K562 (cell line): ENCODE measurements around the gene VPS16. TPM values are rescaled to one million over a fixed set of nuclear protein-coding genes. Genes with fewer than 3 reads are reported as not detected.

Source experiments
- ATAC-seq: fragments of 200-7000 bp; cut with Tn5 transposase; 3 replicates; pipeline ENCODE4 v1.9.1; 2020; ENCODE audit warnings: moderate library complexity
- BruUV-seq: library from RNA; stranded (reverse); fragments of 400-500 nt; replicated peaks from 2 replicates; lab custom pipeline; 2021; lab: Mats Ljungman, UMichigan
- CTCF ChIA-PET: fragments of 300-600 bp; formaldehyde crosslinking; extraction: SDS; loops from one replicate; lab custom pipeline; 2021; ENCODE audit warnings: low intra/inter-chr PET ratio; lab: Yijun Ruan, JAX
- POLR2A ChIA-PET: fragments of 300-600, 350-650 bp; sonication (Branson Sonifier 250); formaldehyde crosslinking; extraction: SDS; loops from one replicate; lab custom pipeline; 2021; ENCODE audit warnings: antibody characterized with exemption, inconsistent platforms; lab: Yijun Ruan, JAX
- DNase-seq, 4 experiments: peaks; one replicate each; pipeline versions ENCODE4 v3.0.0 to v3.0.0-alpha.2; 2011 to 2018; ENCODE audit warnings: low spot score in 3 of 4, mixed read lengths in 3 of 4; ENCODE audit errors: extremely low read depth in 1 of 4
- FAIRE-seq: peaks from 2 replicates; lab custom pipeline; 2011; peaks lifted over from hg19 to GRCh38; lab: Jason Lieb, UNC
- H2AFZ ChIP-seq: 2 replicates; pipeline ENCODE4 v1.6.0; 2011; ENCODE audit warnings: low read depth, low read length, control low read depth, inconsistent platforms
- H3K27ac ChIP-seq: fragments of 200-600 bp; 3 replicates; pipeline ENCODE4 v1.8.0; 2011; ENCODE audit warnings: low read depth, mild to moderate bottlenecking, control low read depth, inconsistent platforms, low read length, moderate library complexity, mixed read lengths; ENCODE audit errors: extremely low read depth
- H3K27me3 ChIP-seq, 2 experiments: fragments of 300-600 bp in 1 of 2; 2 replicates in 1 of 2; 3 replicates in 1 of 2; pipeline versions ENCODE4 v1.6.0 to v1.8.0; 2011; ENCODE audit warnings: inconsistent platforms in 2 of 2, low read length in 2 of 2, mild to moderate bottlenecking in 1 of 2, mixed read lengths in 1 of 2, moderate library complexity in 1 of 2; ENCODE audit not compliant: control insufficient read depth in 2 of 2, insufficient read depth in 2 of 2
- H3K36me3 ChIP-seq: fragments of 300-600 bp; 3 replicates; pipeline ENCODE4 v1.8.0; 2011; ENCODE audit warnings: mild to moderate bottlenecking, low read length, inconsistent platforms; ENCODE audit not compliant: control insufficient read depth, insufficient read depth
- H3K4me1 ChIP-seq, 2 experiments: fragments of 200-600 bp in 1 of 2; replicated peaks in 1 of 2; 2 replicates in 1 of 2; 3 replicates in 1 of 2; pipeline versions ENCODE4 v1.5.1 to v1.8.0; 2011; ENCODE audit warnings: inconsistent platforms in 2 of 2, low read length in 2 of 2, mild to moderate bottlenecking in 1 of 2, mixed read lengths in 1 of 2, moderate library complexity in 1 of 2; ENCODE audit not compliant: control insufficient read depth in 2 of 2, insufficient read depth in 2 of 2
- H3K4me2 ChIP-seq: 2 replicates; pipeline ENCODE4 v1.6.1; 2011; ENCODE audit warnings: low read length, control low read depth, inconsistent platforms, mixed read lengths; ENCODE audit not compliant: insufficient read depth
- H3K4me3 ChIP-seq: fragments of 200-600 bp; sonication (generic), shearing (Covaris generic); 2 replicates; pipeline ENCODE4 v1.5.1; 2016; ENCODE audit warnings: control low read depth, inconsistent platforms
- H3K79me2 ChIP-seq: fragments of 200-600 bp; 3 replicates; pipeline ENCODE4 v1.8.0; 2011; ENCODE audit warnings: low read length, inconsistent platforms; ENCODE audit not compliant: control insufficient read depth, insufficient read depth
- H3K9ac ChIP-seq, 2 experiments: 2 replicates each; pipeline versions ENCODE4 v1.6.0 to v1.6.1; 2011; ENCODE audit warnings: low read depth in 2 of 2, low read length in 2 of 2, control low read depth in 1 of 2, inconsistent platforms in 1 of 2, mild to moderate bottlenecking in 1 of 2, mixed read lengths in 1 of 2; ENCODE audit not compliant: insufficient read depth in 1 of 2
- H3K9me1 ChIP-seq: one replicate; pipeline ENCODE4 v1.6.0; 2011; ENCODE audit warnings: inconsistent platforms, mild to moderate bottlenecking, low read length, moderate library complexity; ENCODE audit not compliant: control insufficient read depth, insufficient read depth
- H3K9me3 ChIP-seq: replicated peaks from 2 replicates; pipeline ENCODE4 v1.5.1; 2011; ENCODE audit warnings: low read depth, low read length, inconsistent platforms; ENCODE audit not compliant: control insufficient read depth, insufficient read depth
- H4K20me1 ChIP-seq: replicated peaks from 2 replicates; pipeline ENCODE4 v1.6.1; 2011; ENCODE audit warnings: low read length, inconsistent platforms, mixed read lengths; ENCODE audit not compliant: control insufficient read depth, insufficient read depth
- ARNT ChIP-seq, 2 experiments: fragments of 450-650 bp; IDR thresholded peaks; 2 replicates each; pipeline ENCODE4 v1.6.1; 2016; ENCODE audit warnings: mild to moderate bottlenecking in 1 of 2
- HLTF ChIP-seq: fragments of 450-650 bp; IDR thresholded peaks from 2 replicates; pipeline ENCODE4 v1.6.1; 2016
- MAFK ChIP-seq: IDR thresholded peaks from 2 replicates; pipeline ENCODE4 v1.6.1; 2011; ENCODE audit warnings: low read length, improper control_type of control experiment
- MED1 ChIP-seq: sonication (generic); formaldehyde crosslinking; IDR thresholded peaks from 2 replicates; pipeline ENCODE4 v1.8.1; 2023; ENCODE audit warnings: missing genetic modification reagents, borderline replicate concordance
- MEF2D ChIP-seq: conservative IDR thresholded peaks from 2 replicates; pipeline ENCODE4 v1.6.1; 2016; ENCODE audit warnings: low read depth, missing genetic modification characterization, missing compliant biosample characterization
- PPARD ChIP-seq: fragments of 250-450 bp; sonication (Bioruptor Pico); IDR thresholded peaks from 2 replicates; pipeline ENCODE4 v1.8.0; 2022; ENCODE audit warnings: inconsistent platforms, mild to moderate bottlenecking, moderate library complexity
- PTBP1 ChIP-seq: fragments of 200-400 bp; formaldehyde crosslinking; IDR thresholded peaks from 2 replicates; pipeline ENCODE4 v1.6.1; 2017; ENCODE audit warnings: low read depth, low read length
- SMARCB1 ChIP-seq: IDR thresholded peaks from 2 replicates; pipeline ENCODE4 v1.6.1; 2011; ENCODE audit warnings: improper control_type of control experiment, low read depth; ENCODE audit not compliant: insufficient read length
- SRSF7 ChIP-seq: fragments of 200-400 bp; formaldehyde crosslinking; optimal IDR thresholded peaks from 2 replicates; pipeline ENCODE3; 2017; ENCODE audit warnings: mild to moderate bottlenecking, low read depth, low read length
- SRSF9 ChIP-seq: fragments of 200-400 bp; formaldehyde crosslinking; IDR thresholded peaks from 2 replicates; pipeline ENCODE4 v1.6.1; 2017; ENCODE audit warnings: low read depth, low read length, borderline replicate concordance
- STAT5B ChIP-seq: fragments of 250-450 bp; sonication (Bioruptor Pico); IDR thresholded peaks from 2 replicates; pipeline ENCODE4 v1.8.0; 2021; ENCODE audit warnings: mild to moderate bottlenecking, inconsistent platforms
- TEAD1 ChIP-seq, 2 experiments: fragments of 450-650 bp in 1 of 2; sonication (generic) in 1 of 2; formaldehyde crosslinking; IDR thresholded peaks; 2 replicates each; pipeline versions ENCODE4 v1.4.0 to v1.8.0; 2020 to 2022; ENCODE audit warnings: mild to moderate bottlenecking in 2 of 2, missing genetic modification reagents in 1 of 2
- TFAM ChIP-seq: fragments of 250-450 bp; sonication (Bioruptor Pico); conservative IDR thresholded peaks from 2 replicates; pipeline ENCODE4 v1.5.0; 2021; ENCODE audit warnings: mild to moderate bottlenecking, moderate library complexity
- ZNF23 ChIP-seq: fragments of 250-450 bp; sonication (Bioruptor Pico); IDR thresholded peaks from 2 replicates; pipeline ENCODE4 v1.4.0; 2020; ENCODE audit warnings: mild to moderate bottlenecking
- WGBS: fragments of 100-300 bp; shearing (Covaris generic); methylation state at CpG from one replicate; pipeline ENCODE4 v1.1.6; 2016; ENCODE audit warnings: low coverage, mixed read lengths; ENCODE audit not compliant: insufficient coverage; ENCODE audit errors: missing lambda C conversion rate; 5-methylcytosine and 5-hydroxymethylcytosine counted together
- in situ Hi-C: fragments of 300-500 bp; cut with MboI; formaldehyde crosslinking; loops from 4 replicates; pipeline ENCODE4 v1.15.0; 2018; ENCODE audit warnings: inconsistent platforms, mixed read lengths
- intact Hi-C: fragments of 100-400 bp; cut with micrococcal nuclease; formaldehyde crosslinking; loops from 2 replicates; pipeline ENCODE4 v1.14.2; 2022
- polyA plus RNA-seq, 8 experiments: library from polyadenylated mRNA; depleted of rRNA in 4 of 8; stranded (reverse) in 5 of 8; unstranded in 3 of 8; fragments of >200 nt; fragmentation: Nextera tagmentation in 2 of 8; fragmentation: Illumina TruSeq in 1 of 8; extraction: Ambion mirVana in 2 of 8; extraction: Trizol in 1 of 8; gene quantifications; 2 replicates each; pipeline versions ENCODE4 v1.2.1 to v1.2.3, GENCODE V29; 2011 to 2014; ENCODE audit warnings: inconsistent platforms in 1 of 8, missing spikeins in 1 of 8
- total RNA-seq, 7 experiments: library from RNA; depleted of rRNA in 6 of 7; stranded (reverse); fragments of >200 nt in 6 of 7; fragmentation: Illumina TruSeq in 2 of 7; extraction: Trizol in 2 of 7; gene quantifications; 2 replicates each; pipeline versions ENCODE4 v1.2.1 to v1.2.3, GENCODE V29; 2011 to 2021; ENCODE audit warnings: low replicate concordance in 1 of 7
- TF ChIP-seq, protein P1 (sequence below): fragments of 450-650 bp; conservative IDR thresholded peaks from 2 replicates; pipeline ENCODE4 v1.6.1; 2016; ENCODE audit warnings: missing genetic modification characterization, low read depth, mild to moderate bottlenecking, missing compliant biosample characterization, moderate library complexity
- TF ChIP-seq, protein P2 (sequence below): fragments of 450-650 bp; IDR thresholded peaks from 2 replicates; pipeline ENCODE4 v1.6.1; 2016; ENCODE audit warnings: mild to moderate bottlenecking
- TF ChIP-seq, protein P3 (sequence below): fragments of 450-650 bp; formaldehyde crosslinking; conservative IDR thresholded peaks from 2 replicates; pipeline ENCODE4 v1.4.0; 2022; ENCODE audit warnings: mild to moderate bottlenecking, missing genetic modification characterization

VPS16 gene
- total and polyA plus RNA-seq, 9 of the 15 experiments (the other 6 are each of a cell fraction or from before 2014, with no cell fraction given) = 6.8 to 24.7 (median 14.0) TPM

DNA sequence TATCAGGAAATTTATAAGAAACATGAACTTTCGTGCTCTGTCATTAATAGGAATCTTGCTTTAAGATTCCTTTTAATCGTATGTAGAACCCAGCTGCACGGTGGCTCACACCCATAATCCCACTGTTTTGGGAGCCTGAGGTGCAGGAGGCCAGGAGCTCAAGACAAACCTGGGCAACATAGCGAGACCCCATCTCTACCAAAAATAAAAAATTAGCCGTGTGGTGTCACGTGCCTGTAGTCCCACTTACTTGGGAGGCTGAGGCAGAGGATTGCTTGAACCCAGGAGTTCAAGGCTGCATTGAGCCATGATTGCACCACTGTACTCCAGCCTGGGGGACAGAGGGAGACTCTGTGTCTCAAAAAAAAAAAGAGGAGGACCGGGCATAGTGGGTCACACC lies 40.1 kb downstream of the VPS16 start:
- ChIA-PET POLR2A (interaction anchor here (1.0 kb wide), 1 partner anchor 57 kb away, joined by 3 read pairs; no protein-coding TSS in a partner anchor), CTCF (no interaction called here)
- Histone ChIP-seq H3K4me2 (no peak overlapping the region), H3K9me1 (no peaks in the 10 kb centered on the region), H3K9ac (no peak overlapping the region), H3K79me2 (peaks cover 84% of the 10 kb centered on the region), H2AFZ (no peak overlapping the region), H3K4me1 (peaks cover 4 to 5% of the 10 kb centered on the region in 2 experiments; a peak in 3 of 5 replicates), H3K27ac (no peak overlapping the region), H3K4me3 (no peak overlapping the region), H3K27me3 (no peaks in the 10 kb centered on the region), H4K20me1 (peaks cover 6% of the 10 kb centered on the region), H3K9me3 (no peaks in the 10 kb centered on the region), H3K36me3 (peaks cover 13% of the 10 kb centered on the region; the same call in 1 of the 3 replicates)
- ATAC-seq (no peak), DNase-seq (no peak), FAIRE-seq (no peak)
- in situ Hi-C loops = no loop called here
- 87% methylated on average over 6 of the region's 7 CpGs for WGBS
- intact Hi-C loops = no loop called here
- TF ChIP-seq MED1 (no peak), ARNT (IDR thresholded peaks at IDR 0.05) (no peak), SRSF7 (no peak), TFAM (CRISPR knock-in tag) (no peak), SMARCB1 (no peak), SRSF9 (no peak), HLTF (no peak), MAFK (no peak), MEF2D (no peak), PTBP1 (no peak), TEAD1 (CRISPR knock-in tag; IDR thresholded peaks at IDR 0.05) (no peak), ZNF23 (CRISPR knock-in tag) (no peak), PPARD (CRISPR knock-in tag) (no peak), STAT5B (CRISPR knock-in tag) (no peak)
- TF ChIP-seq, protein P1, sequence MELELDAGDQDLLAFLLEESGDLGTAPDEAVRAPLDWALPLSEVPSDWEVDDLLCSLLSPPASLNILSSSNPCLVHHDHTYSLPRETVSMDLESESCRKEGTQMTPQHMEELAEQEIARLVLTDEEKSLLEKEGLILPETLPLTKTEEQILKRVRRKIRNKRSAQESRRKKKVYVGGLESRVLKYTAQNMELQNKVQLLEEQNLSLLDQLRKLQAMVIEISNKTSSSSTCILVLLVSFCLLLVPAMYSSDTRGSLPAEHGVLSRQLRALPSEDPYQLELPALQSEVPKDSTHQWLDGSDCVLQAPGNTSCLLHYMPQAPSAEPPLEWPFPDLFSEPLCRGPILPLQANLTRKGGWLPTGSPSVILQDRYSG (tag) = no peak
- TF ChIP-seq, protein P2, sequence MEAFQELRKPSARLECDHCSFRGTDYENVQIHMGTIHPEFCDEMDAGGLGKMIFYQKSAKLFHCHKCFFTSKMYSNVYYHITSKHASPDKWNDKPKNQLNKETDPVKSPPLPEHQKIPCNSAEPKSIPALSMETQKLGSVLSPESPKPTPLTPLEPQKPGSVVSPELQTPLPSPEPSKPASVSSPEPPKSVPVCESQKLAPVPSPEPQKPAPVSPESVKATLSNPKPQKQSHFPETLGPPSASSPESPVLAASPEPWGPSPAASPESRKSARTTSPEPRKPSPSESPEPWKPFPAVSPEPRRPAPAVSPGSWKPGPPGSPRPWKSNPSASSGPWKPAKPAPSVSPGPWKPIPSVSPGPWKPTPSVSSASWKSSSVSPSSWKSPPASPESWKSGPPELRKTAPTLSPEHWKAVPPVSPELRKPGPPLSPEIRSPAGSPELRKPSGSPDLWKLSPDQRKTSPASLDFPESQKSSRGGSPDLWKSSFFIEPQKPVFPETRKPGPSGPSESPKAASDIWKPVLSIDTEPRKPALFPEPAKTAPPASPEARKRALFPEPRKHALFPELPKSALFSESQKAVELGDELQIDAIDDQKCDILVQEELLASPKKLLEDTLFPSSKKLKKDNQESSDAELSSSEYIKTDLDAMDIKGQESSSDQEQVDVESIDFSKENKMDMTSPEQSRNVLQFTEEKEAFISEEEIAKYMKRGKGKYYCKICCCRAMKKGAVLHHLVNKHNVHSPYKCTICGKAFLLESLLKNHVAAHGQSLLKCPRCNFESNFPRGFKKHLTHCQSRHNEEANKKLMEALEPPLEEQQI = no peak
- TF ChIP-seq, protein P3, sequence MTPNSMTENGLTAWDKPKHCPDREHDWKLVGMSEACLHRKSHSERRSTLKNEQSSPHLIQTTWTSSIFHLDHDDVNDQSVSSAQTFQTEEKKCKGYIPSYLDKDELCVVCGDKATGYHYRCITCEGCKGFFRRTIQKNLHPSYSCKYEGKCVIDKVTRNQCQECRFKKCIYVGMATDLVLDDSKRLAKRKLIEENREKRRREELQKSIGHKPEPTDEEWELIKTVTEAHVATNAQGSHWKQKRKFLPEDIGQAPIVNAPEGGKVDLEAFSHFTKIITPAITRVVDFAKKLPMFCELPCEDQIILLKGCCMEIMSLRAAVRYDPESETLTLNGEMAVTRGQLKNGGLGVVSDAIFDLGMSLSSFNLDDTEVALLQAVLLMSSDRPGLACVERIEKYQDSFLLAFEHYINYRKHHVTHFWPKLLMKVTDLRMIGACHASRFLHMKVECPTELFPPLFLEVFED (CRISPR knock-in tag) = no peak
- TF ChIP-seq, all 486 proteins: peak for 0
- BruUV-seq = no TSS peak
